DLD1 (cell line): ENCODE results near the gene KCNK4.
"Not testable (repeated sequence)": the region's sequence is repeated elsewhere in the genome, so short reads cannot be mapped to it uniquely, and the experiment has no call there.

Experiments used
- in situ Hi-C: cut with HindIII; loops from 2 replicates; pipeline ENCODE4 v1.10.0; 2017; ENCODE audit warnings: low sequenced_read_pairs

Gene KCNK4

GRCh38 chr11:64305691-64306562 lies 14.8 kb downstream of the KCNK4 start:
- in situ Hi-C loops, result no loop called here

GRCh38 chr11:64306563-64306875 lies 15.4 kb downstream of the KCNK4 start:
- in situ Hi-C loops, result no loop called here

GRCh38 chr11:64306876-64307622 lies 15.9 kb downstream of the KCNK4 start:
- in situ Hi-C loops, result no loop called here

- in situ Hi-C loops, result not testable (repeated sequence)
Observed at GRCh38 chr11:64307795-64308194, 16.7 kb downstream of the KCNK4 start.

GRCh38 chr11:64312947-64313346 lies 21.8 kb downstream of the KCNK4 start:
- in situ Hi-C loops, result no loop called here

GRCh38 chr11:64313491-64314145 lies 22.5 kb downstream of the KCNK4 start:
- in situ Hi-C loops, result no loop called here

- in situ Hi-C loops, result no loop called here
Observed at GRCh38 chr11:64314146-64314804, 23.2 kb downstream of the KCNK4 start.

- in situ Hi-C loops, result no loop called here
Observed at GRCh38 chr11:64314805-64315561, 23.9 kb downstream of the KCNK4 start.

GRCh38 chr11:64315667-64316526 lies 24.8 kb downstream of the KCNK4 start:
- in situ Hi-C loops, result not testable (repeated sequence)

GRCh38 chr11:64316672-64317324 lies 25.7 kb downstream of the KCNK4 start:
- in situ Hi-C loops, result no loop called here

GRCh38 chr11:64317325-64317960 lies 26.3 kb downstream of the KCNK4 start, which contains the start of gene TRMT112:
TSS of gene TRMT112 (minus strand) at chr11:64317559. CDS start at chr11:64317526, 33 bp downstream.
- in situ Hi-C loops, result no loop called here

GRCh38 chr11:64317961-64318765 lies 27.1 kb downstream of the KCNK4 start, which contains the start of gene PRDX5:
TSS of gene PRDX5 (plus strand) at chr11:64318121. CDS start at chr11:64318216, 95 bp downstream.
- in situ Hi-C loops, result no loop called here

- in situ Hi-C loops, result no loop called here
Observed at GRCh38 chr11:64318766-64319761, 28.0 kb downstream of the KCNK4 start.

GRCh38 chr11:64320556-64320955 lies 29.5 kb downstream of the KCNK4 start:
- in situ Hi-C loops, result no loop called here

GRCh38 chr11:64321026-64321425 lies 29.9 kb downstream of the KCNK4 start:
- in situ Hi-C loops, result no loop called here

- in situ Hi-C loops, result no loop called here
Observed at GRCh38 chr11:64321533-64321932, 30.4 kb downstream of the KCNK4 start.
